ENCODE data around the gene SUPT6H.

The SUPT6H gene

DNA sequence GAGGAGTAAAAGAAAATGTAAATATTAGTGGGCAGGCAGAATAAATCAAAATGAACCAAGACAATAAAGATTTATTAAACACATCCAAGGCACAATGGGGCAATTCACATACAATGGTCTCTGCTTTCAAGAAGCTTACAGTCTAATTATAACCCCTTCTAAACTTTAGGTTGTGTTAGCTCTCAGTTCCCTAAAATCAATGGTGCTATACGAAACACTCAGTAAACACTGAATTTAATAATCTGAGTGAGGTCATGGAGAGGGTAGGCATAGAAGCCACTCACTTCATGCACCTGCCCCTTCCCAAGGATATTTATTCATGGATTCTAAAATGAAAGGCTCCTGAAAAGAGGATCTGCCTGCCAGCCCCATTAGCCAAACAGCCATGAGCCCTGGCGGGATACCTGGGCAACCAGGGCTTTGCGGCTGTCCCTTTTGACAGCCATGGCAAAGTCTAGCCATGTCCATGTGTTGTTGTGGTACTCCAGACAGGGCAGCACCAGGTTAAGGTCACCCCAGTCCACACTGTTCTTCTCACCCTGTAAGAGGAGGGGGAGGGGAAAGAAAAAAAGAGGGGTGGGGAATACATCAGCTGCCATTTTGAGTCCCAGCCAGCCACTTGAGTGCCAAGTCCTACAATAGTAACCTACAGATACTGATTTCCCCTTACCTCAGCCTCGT, 46.6 kb upstream of the SUPT6H start:
- no peak for DNase-seq (ENCODE audit: extremely low spot score)
- CTCF ChIA-PET: interaction anchor here (1.1 kb wide), 1 partner anchor 32 kb away, joined by 4 read pairs; no protein-coding TSS in a partner anchor
- TF ChIP-seq FOXK2 (IDR thresholded peaks at IDR 0.05) (no peak), NFRKB (IDR thresholded peaks at IDR 0.05) (no peak), LEF1 (IDR thresholded peaks at IDR 0.05; ENCODE audit: borderline replicate concordance) (no peak), FOXM1 (IDR thresholded peaks at IDR 0.05; ENCODE audit: borderline replicate concordance) (no peak), ELF4 (IDR thresholded peaks at IDR 0.05) (no peak)
- TF ChIP-seq, protein P1, sequence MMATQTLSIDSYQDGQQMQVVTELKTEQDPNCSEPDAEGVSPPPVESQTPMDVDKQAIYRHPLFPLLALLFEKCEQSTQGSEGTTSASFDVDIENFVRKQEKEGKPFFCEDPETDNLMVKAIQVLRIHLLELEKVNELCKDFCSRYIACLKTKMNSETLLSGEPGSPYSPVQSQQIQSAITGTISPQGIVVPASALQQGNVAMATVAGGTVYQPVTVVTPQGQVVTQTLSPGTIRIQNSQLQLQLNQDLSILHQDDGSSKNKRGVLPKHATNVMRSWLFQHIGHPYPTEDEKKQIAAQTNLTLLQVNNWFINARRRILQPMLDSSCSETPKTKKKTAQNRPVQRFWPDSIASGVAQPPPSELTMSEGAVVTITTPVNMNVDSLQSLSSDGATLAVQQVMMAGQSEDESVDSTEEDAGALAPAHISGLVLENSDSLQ (IDR thresholded peaks at IDR 0.05): no peak
- POLR2A ChIA-PET: interaction anchor here (0.9 kb wide), 2 partner anchors 10 to 130 kb away, joined by 3 read pairs; no protein-coding TSS in a partner anchor

DNA sequence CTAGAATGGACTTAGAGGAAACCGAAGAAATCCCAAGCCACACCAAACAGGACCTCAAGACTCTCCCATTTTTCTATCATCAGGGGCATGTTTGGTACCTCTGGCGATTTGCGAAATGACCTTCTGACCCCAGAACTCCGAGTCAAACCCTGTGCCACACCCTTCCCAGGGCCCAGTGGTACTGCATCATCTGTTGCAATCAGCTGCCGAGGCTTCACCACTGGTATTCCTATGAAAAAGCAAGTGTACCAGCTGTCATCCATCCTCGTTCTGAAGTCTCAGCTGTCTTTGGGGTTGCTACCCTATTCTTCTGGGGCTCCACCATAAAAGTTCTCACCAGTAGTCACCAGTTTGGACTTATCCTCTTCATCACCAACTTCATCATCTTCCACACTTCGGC, 45.7 kb upstream of the SUPT6H start:
- TF ChIP-seq BHLHE40 (IDR thresholded peaks at IDR 0.05; ENCODE audit: borderline replicate concordance): no peak
- TF ChIP-seq FOXK2 (IDR thresholded peaks at IDR 0.05): no peak
- TF ChIP-seq ZNF384 (IDR thresholded peaks at IDR 0.05): no peak
- no peak for TF ChIP-seq FOXA1 (IDR thresholded peaks at IDR 0.05)
- no peak for TF ChIP-seq ELF4 (IDR thresholded peaks at IDR 0.05)
- no peak for TF ChIP-seq SUZ12 (IDR thresholded peaks at IDR 0.05)
- TF ChIP-seq NFRKB (IDR thresholded peaks at IDR 0.05): no peak
- TF ChIP-seq SP1 (IDR thresholded peaks at IDR 0.05): no peak
- TF ChIP-seq LEF1 (IDR thresholded peaks at IDR 0.05; ENCODE audit: borderline replicate concordance): no peak
- TF ChIP-seq HDGF (IDR thresholded peaks at IDR 0.05; ENCODE audit: borderline replicate concordance): no peak
- no peak for TF ChIP-seq CTBP1 (IDR thresholded peaks at IDR 0.05; ENCODE audit: borderline replicate concordance)
- TF ChIP-seq FOXM1 (IDR thresholded peaks at IDR 0.05; ENCODE audit: borderline replicate concordance): no peak
- no peak for TF ChIP-seq L3MBTL2 (conservative IDR thresholded peaks at IDR 0.05)
- no peak for DNase-seq (ENCODE audit: extremely low spot score)
- ChIA-PET POLR2A (interaction anchor here (0.9 kb wide), 1 partner anchor 131 kb away, joined by 3 read pairs; no protein-coding TSS in a partner anchor), CTCF (interaction anchor here (1.0 to 1.1 kb wide), 2 partner anchors 31 to 391 kb away, joined by 3 to 4 read pairs; no protein-coding TSS in a partner anchor)

DNA sequence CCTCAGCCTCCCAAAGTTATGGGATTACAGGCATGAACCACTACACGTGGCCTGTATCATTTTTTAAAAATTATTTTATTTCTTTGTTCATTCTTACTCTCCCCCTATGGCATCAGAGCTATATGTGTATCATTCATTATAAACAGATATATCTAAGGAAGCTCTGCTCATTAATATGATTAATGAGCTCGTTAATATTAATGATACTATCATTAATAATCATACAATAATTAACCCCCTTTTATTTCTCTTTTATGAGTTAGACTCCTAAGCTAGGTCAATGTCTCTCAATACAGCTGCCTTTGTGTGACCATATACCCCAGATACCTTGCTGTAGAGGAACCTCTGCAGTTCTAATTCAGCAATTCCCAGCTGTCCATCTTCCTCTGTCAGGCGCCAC, 43.5 kb upstream of the SUPT6H start:
- DNase-seq (ENCODE audit: extremely low spot score): no peak
- ChIA-PET CTCF (interaction anchor here (0.6 to 1.6 kb wide), 3 partner anchors 25 to 153 kb away, joined by 3 to 5 read pairs (median 3); no protein-coding TSS in a partner anchor), POLR2A (no interaction called here)
- no peak for TF ChIP-seq FOXK2 (IDR thresholded peaks at IDR 0.05)
- TF ChIP-seq, protein P1 (IDR thresholded peaks at IDR 0.05): no peak

DNA sequence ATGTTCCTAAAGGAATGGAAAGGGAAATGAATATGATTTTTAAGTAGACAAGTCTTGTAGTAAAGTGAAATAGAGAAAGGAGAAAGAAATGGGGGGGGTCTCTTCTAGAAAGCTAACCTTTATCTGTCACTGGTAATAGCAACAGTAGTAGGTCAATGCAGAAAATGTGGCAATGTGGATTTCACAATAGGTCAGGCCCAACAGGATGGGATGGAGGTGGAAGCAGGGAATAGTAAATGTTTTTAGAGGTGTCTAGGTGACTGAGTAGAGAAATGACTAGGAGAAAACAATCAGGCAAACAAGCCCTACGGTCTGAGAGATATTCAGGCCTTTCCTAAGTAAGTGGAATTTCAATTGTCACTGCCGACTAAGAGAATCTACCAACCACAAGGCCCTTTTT, 42.0 kb upstream of the SUPT6H start:
- ChIA-PET POLR2A (no interaction called here), CTCF (interaction anchor here (0.6 to 1.0 kb wide), 3 partner anchors 9 to 68 kb away, joined by 3 read pairs; no protein-coding TSS in a partner anchor)
- no peak for DNase-seq (ENCODE audit: extremely low spot score)
- TF ChIP-seq TARDBP (IDR thresholded peaks at IDR 0.05) (no peak), CTBP1 (IDR thresholded peaks at IDR 0.05; ENCODE audit: borderline replicate concordance) (no peak), HDGF (IDR thresholded peaks at IDR 0.05; ENCODE audit: borderline replicate concordance) (no peak), NFRKB (IDR thresholded peaks at IDR 0.05) (no peak)

DNA sequence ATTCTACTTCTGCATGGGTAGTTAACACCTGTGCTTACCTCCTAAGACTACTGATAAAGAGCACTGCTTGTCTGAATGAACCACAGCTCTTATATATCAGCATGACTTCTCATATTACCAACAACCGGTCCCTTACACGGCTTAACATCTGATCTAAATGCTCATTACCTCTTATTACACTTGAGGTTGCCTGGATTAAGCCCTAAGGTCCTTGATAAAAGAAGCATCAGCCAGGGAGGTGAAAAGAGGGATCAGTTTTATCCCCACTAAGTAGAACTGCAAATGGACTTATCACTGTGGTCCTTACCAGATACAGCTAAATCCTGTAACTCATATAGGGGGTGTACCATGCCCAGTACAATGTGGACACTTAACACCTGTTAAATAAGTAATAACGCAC, 39.8 kb upstream of the SUPT6H start:
- ChIA-PET CTCF (no interaction called here), POLR2A (no interaction called here)
- TF ChIP-seq, protein P1 (IDR thresholded peaks at IDR 0.05): no peak
- TF ChIP-seq ARNT (IDR thresholded peaks at IDR 0.05) (no peak), BHLHE40 (IDR thresholded peaks at IDR 0.05; ENCODE audit: borderline replicate concordance) (no peak), SP1 (IDR thresholded peaks at IDR 0.05) (no peak), L3MBTL2 (conservative IDR thresholded peaks at IDR 0.05) (no peak), LEF1 (IDR thresholded peaks at IDR 0.05; ENCODE audit: borderline replicate concordance) (no peak), FOXA1 (IDR thresholded peaks at IDR 0.05) (no peak), CTBP1 (IDR thresholded peaks at IDR 0.05; ENCODE audit: borderline replicate concordance) (no peak), TARDBP (IDR thresholded peaks at IDR 0.05) (no peak), NFRKB (IDR thresholded peaks at IDR 0.05) (no peak)
- DNase-seq (ENCODE audit: extremely low spot score): no peak

DNA sequence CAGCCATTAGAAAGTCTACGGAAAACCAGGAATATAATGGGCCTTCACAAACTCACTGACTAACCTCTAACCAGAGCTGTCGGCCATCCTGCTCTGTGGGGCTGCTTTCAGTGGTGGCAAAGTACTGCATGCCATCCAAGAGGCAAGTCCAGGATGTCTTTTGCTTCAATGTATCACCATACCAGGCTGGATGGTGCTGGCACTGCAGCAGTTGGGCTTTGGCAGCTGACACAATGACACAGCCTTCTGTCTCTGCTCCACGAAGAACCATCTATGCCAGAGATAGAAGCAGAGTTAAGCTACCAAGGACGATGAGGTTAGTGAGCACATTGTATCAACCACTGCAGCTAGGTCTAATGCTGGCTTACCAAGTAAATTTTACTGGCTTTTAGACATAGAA, 38.3 kb upstream of the SUPT6H start:
- POLR2A ChIA-PET: interaction anchor here (1.1 to 2.1 kb wide), 4 partner anchors 14 to 93 kb away, joined by 3 to 4 read pairs (median 4); partner anchors contain the start of genes SDF2 and SUPT6H
- TF ChIP-seq NFRKB (IDR thresholded peaks at IDR 0.05) (no peak), ELF4 (IDR thresholded peaks at IDR 0.05) (no peak), LEF1 (IDR thresholded peaks at IDR 0.05; ENCODE audit: borderline replicate concordance) (no peak), CTBP1 (IDR thresholded peaks at IDR 0.05; ENCODE audit: borderline replicate concordance) (no peak), L3MBTL2 (conservative IDR thresholded peaks at IDR 0.05) (no peak), FOXA1 (IDR thresholded peaks at IDR 0.05) (no peak), ARNT (IDR thresholded peaks at IDR 0.05) (no peak), FOXK2 (IDR thresholded peaks at IDR 0.05) (no peak), ZNF384 (IDR thresholded peaks at IDR 0.05) (no peak), FOXM1 (IDR thresholded peaks at IDR 0.05; ENCODE audit: borderline replicate concordance) (no peak), TARDBP (IDR thresholded peaks at IDR 0.05) (no peak), SUZ12 (IDR thresholded peaks at IDR 0.05) (no peak), SP1 (IDR thresholded peaks at IDR 0.05) (no peak)
- TF ChIP-seq, protein P1 (IDR thresholded peaks at IDR 0.05): no peak
- CTCF ChIA-PET: interaction anchor here (0.6 to 1.3 kb wide), 3 partner anchors 12 to 23 kb away, joined by 3 to 8 read pairs (median 5); no protein-coding TSS in a partner anchor
- no peak for DNase-seq (ENCODE audit: extremely low spot score)
